GM12875 (cell line): ENCODE data around the gene NUMA1.
A peak's percentile ranks its signal among the peaks of the same experiment; 100 is the strongest.

ENCODE experiments used
- H3K4me3 ChIP-seq: one replicate; pipeline ENCODE4 v1.5.1; 2011; ENCODE audit warnings: low read depth, low read length, control low read depth
- TF ChIP-seq, protein P1 (sequence below): IDR thresholded peaks from 2 replicates; pipeline ENCODE4 v1.5.1; 2011; ENCODE audit warnings: low read depth, mild to moderate bottlenecking, control low read depth, inconsistent platforms, low read length, moderate library complexity, borderline replicate concordance; ENCODE audit not compliant: insufficient read depth

The NUMA1 gene

DNA sequence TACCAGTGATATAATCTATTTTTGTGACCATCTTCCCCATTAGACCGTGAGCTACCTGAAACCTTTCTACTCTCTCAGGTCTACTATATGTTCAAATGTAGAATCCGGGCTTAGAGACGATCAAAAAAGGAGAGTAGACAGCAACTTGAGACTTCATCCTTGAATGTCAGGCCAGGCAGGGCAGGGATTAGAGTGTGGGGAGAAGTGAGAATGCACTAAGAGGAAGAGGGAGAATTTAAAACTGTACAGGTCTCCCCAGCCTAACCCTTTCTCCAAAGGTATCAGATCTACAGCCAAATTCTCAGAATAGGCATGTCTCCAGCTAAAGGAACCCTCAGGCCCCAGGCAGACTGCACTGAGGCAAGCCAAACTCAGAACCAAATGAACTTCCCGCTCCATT is 21.8 kb upstream of the NUMA1 start:
- H3K4me3 ChIP-seq: peak overlapping the region; percentile 58
- TF ChIP-seq, protein P1, sequence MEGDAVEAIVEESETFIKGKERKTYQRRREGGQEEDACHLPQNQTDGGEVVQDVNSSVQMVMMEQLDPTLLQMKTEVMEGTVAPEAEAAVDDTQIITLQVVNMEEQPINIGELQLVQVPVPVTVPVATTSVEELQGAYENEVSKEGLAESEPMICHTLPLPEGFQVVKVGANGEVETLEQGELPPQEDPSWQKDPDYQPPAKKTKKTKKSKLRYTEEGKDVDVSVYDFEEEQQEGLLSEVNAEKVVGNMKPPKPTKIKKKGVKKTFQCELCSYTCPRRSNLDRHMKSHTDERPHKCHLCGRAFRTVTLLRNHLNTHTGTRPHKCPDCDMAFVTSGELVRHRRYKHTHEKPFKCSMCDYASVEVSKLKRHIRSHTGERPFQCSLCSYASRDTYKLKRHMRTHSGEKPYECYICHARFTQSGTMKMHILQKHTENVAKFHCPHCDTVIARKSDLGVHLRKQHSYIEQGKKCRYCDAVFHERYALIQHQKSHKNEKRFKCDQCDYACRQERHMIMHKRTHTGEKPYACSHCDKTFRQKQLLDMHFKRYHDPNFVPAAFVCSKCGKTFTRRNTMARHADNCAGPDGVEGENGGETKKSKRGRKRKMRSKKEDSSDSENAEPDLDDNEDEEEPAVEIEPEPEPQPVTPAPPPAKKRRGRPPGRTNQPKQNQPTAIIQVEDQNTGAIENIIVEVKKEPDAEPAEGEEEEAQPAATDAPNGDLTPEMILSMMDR: no peak

DNA sequence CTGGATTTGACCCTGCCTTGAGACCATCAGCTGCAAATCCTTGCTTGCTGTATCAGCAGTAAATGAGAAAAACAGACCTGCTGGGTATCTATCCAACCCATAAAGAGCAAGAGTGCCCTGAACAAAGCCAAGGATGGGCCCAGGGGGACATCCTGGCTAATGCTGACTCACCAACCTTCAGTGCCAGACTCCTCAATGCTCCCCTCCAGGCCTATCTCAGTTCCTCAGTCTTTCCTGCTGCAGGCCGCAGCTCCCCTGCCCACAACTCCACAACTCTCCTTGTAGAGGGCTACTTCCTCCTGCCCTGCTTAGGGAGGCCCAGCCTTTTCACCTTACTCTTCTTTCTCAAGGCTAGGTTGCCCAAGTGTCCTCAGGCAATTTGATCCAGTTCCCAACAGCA is 20.1 kb upstream of the NUMA1 start:
- TF ChIP-seq, protein P1: no peak
- H3K4me3 ChIP-seq: no peak overlapping the region

DNA sequence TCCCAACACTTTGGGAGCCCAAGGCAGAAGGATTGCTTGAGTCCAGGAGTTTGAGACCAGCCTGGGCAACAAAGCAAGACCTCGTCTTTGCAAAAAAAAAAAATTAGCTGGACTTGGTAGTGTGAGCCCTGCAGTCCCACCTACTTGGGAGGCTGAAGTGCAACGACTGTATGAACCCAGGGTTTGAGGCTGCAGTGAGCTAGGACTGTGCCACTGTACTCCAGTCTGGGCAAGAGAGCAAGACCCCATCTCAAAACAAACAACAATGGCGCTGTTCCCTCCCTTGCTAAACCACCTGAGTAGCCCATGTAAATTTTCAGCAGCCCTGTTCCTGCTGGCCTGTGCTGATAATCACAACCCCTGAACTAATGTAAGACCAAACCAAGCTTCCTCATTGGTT is 19.7 kb upstream of the NUMA1 start:
- no peak overlapping the region for H3K4me3 ChIP-seq
- TF ChIP-seq, protein P1: no peak

DNA sequence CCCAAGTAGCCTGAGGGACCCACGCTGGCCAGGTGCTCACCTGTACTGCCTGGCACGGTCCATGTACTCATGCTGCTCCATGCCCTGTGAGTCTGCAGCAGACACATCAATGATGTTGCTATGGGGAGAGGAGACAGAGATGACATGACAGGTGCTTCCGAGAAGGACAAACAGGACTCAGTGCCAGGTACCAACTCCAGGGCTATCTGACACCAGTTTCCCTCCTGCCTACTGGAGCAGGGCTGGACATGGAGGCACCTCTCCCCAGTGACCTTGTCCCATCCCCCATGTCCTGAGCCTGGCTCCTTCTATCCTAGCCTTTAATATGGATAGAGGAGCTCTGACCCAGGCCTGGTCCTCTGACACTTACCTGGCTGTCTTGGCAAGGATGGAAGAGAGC is 18.4 kb upstream of the NUMA1 start:
- TF ChIP-seq, protein P1: no peak
- no peak overlapping the region for H3K4me3 ChIP-seq

GRCh38 chr11:72091292-72091691 is 10.9 kb upstream of the NUMA1 start:
- no peak overlapping the region for H3K4me3 ChIP-seq
- TF ChIP-seq, protein P1: peak; percentile 76

DNA sequence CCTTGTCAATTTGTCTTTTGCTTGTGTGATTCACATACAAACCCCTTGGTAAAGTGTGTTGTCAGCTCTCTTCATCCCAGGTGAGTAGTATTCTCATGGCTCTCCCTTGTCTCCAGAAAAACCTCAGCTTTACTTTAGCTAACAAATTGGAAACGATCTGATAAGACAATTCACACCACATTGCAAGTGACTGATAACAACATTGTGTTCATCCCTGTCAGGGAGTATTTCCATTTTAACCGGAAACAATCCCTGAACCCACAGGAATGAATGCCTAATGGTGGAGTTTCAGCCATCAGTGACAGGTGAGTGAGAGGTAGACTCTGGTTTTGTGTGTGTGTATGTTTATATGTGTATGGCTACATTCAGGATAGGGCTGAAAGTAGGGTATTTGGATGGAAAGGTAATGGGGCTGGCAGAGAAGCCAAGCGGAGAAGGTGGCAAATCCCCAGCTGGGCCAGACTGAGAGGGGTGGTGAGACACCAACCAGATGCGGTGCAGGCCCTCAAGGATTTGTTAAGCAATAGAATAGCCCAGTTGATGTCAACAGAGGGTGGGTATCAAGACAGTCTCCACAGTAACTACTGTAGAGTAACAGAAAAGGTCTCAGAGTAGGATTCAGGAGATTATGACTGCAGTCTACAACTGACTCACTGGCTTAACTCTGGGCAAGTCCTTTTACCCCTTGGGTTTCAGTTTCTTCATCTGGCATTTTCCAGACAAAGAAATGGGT is 7.9 kb upstream of the NUMA1 start:
- TF ChIP-seq, protein P1: no peak
- H3K4me3 ChIP-seq: no peak overlapping the region

- TF ChIP-seq, protein P1: no peak
- H3K4me3 ChIP-seq: no peak overlapping the region
These were observed 5.4 kb upstream of the NUMA1 start for GRCh38 chr11:72085621-72086351.
